HEK293T (cell line): ENCODE results near the gene SNTB2.

Experiments
- CTCF ChIA-PET: fragments of 350-600 bp; formaldehyde crosslinking; extraction: SDS; loops from one replicate; lab custom pipeline; 2021; ENCODE audit warnings: antibody characterized with exemption, inconsistent platforms; lab: Yijun Ruan, JAX
- POLR2A ChIA-PET: fragments of 350-600 bp; formaldehyde crosslinking; extraction: SDS; loops from one replicate; lab custom pipeline; 2020; ENCODE audit warnings: antibody characterized with exemption, inconsistent platforms; lab: Yijun Ruan, JAX
- DNase-seq: peaks from one replicate; pipeline ENCODE4 v3.0.0; 2012; ENCODE audit warnings: mixed read lengths; ENCODE audit errors: extremely low spot score
- ARNT ChIP-seq: fragments of 450-650 bp; IDR thresholded peaks from 2 replicates; pipeline ENCODE4 v1.6.1; 2017; ENCODE audit warnings: mild to moderate bottlenecking
- BHLHE40 ChIP-seq: fragments of 450-650 bp; IDR thresholded peaks from 2 replicates; pipeline ENCODE4 v1.6.1; 2016; ENCODE audit warnings: mild to moderate bottlenecking, moderate library complexity, borderline replicate concordance
- CTBP1 ChIP-seq: fragments of 450-650 bp; IDR thresholded peaks from 2 replicates; pipeline ENCODE4 v1.6.1; 2016; ENCODE audit warnings: borderline replicate concordance
- ELF4 ChIP-seq: fragments of 450-650 bp; IDR thresholded peaks from 2 replicates; pipeline ENCODE4 v1.6.1; 2017; ENCODE audit warnings: antibody characterized with exemption
- FOXA1 ChIP-seq: fragments of 450-650 bp; IDR thresholded peaks from 2 replicates; pipeline ENCODE4 v1.6.1; 2016; ENCODE audit warnings: mild to moderate bottlenecking
- FOXK2 ChIP-seq: fragments of 450-650 bp; IDR thresholded peaks from 2 replicates; pipeline ENCODE4 v1.6.1; 2016; ENCODE audit warnings: mild to moderate bottlenecking
- FOXM1 ChIP-seq: fragments of 450-650 bp; IDR thresholded peaks from 2 replicates; pipeline ENCODE4 v1.6.1; 2017; ENCODE audit warnings: mild to moderate bottlenecking, borderline replicate concordance
- HDGF ChIP-seq: fragments of 450-650 bp; IDR thresholded peaks from 2 replicates; pipeline ENCODE4 v1.6.1; 2017; ENCODE audit warnings: antibody characterized with exemption, borderline replicate concordance
- L3MBTL2 ChIP-seq: fragments of 450-650 bp; conservative IDR thresholded peaks from 2 replicates; pipeline ENCODE4 v1.6.1; 2016; ENCODE audit warnings: mild to moderate bottlenecking
- LEF1 ChIP-seq: fragments of 450-650 bp; IDR thresholded peaks from 2 replicates; pipeline ENCODE4 v1.6.1; 2017; ENCODE audit warnings: mild to moderate bottlenecking, borderline replicate concordance
- NFRKB ChIP-seq: fragments of 450-650 bp; IDR thresholded peaks from 2 replicates; pipeline ENCODE4 v1.6.1; 2016; ENCODE audit warnings: mild to moderate bottlenecking, moderate library complexity
- PKNOX1 ChIP-seq: fragments of 450-650 bp; IDR thresholded peaks from 2 replicates; pipeline ENCODE4 v1.6.1; 2016
- SP1 ChIP-seq: fragments of 450-650 bp; IDR thresholded peaks from 2 replicates; pipeline ENCODE4 v1.6.1; 2017
- SUZ12 ChIP-seq: fragments of 450-650 bp; IDR thresholded peaks from 2 replicates; pipeline ENCODE4 v1.6.1; 2016; ENCODE audit warnings: mild to moderate bottlenecking
- TARDBP ChIP-seq: fragments of 450-650 bp; IDR thresholded peaks from 2 replicates; pipeline ENCODE4 v1.6.1; 2016
- ZNF384 ChIP-seq: fragments of 450-650 bp; IDR thresholded peaks from 2 replicates; pipeline ENCODE4 v1.6.1; 2016

SNTB2 gene

GRCh38 chr16:69318911-69319289 is 131.9 kb downstream of the SNTB2 start:
- DNase-seq: no peak
- POLR2A ChIA-PET: no interaction called here
- CTCF ChIA-PET: no interaction called here
- TF ChIP-seq ZNF384 (no peak), FOXK2 (no peak), CTBP1 (no peak), LEF1 (no peak)

GRCh38 chr16:69319381-69319780 is 132.4 kb downstream of the SNTB2 start:
- POLR2A ChIA-PET: interaction anchor here (1.1 kb wide), 1 partner anchor 7 kb away, joined by 3 read pairs; no protein-coding TSS in a partner anchor
- TF ChIP-seq ZNF384 (no peak), FOXM1 (no peak), SUZ12 (no peak), CTBP1 (no peak), TARDBP (no peak), L3MBTL2 (no peak), HDGF (no peak), ELF4 (no peak), PKNOX1 (no peak), LEF1 (no peak), ARNT (no peak), BHLHE40 (no peak), FOXA1 (no peak)
- DNase-seq: no peak
- CTCF ChIA-PET: no interaction called here

- DNase-seq: no peak
- ChIA-PET CTCF (no interaction called here), POLR2A (interaction anchor here (1.1 kb wide), 1 partner anchor 8 kb away, joined by 3 read pairs; no protein-coding TSS in a partner anchor)
- TF ChIP-seq ZNF384 (no peak), ARNT (no peak), FOXA1 (no peak), BHLHE40 (no peak), SP1 (no peak), TARDBP (no peak), NFRKB (no peak), ELF4 (no peak), HDGF (no peak), FOXM1 (no peak), CTBP1 (no peak), PKNOX1 (no peak), LEF1 (no peak), L3MBTL2 (no peak), SUZ12 (no peak), FOXK2 (no peak)
These were observed 133.1 kb downstream of the SNTB2 start for GRCh38 chr16:69319826-69320739.

- DNase-seq: no peak
These were observed 133.7 kb downstream of the SNTB2 start for GRCh38 chr16:69320740-69321073.

GRCh38 chr16:69321080-69321479 is 134.1 kb downstream of the SNTB2 start:
- DNase-seq: no peak
- CTCF ChIA-PET: no interaction called here
- POLR2A ChIA-PET: no interaction called here
- TF ChIP-seq NFRKB (no peak), L3MBTL2 (no peak), HDGF (no peak), LEF1 (no peak), BHLHE40 (no peak), ARNT (no peak), SP1 (no peak), PKNOX1 (no peak)

More at GRCh38 chr16:69320740-69321073, 133.7 kb downstream of the SNTB2 start:
- ChIA-PET CTCF (no interaction called here), POLR2A (interaction anchor here (1.1 kb wide), 1 partner anchor 9 kb away, joined by 3 read pairs; no protein-coding TSS in a partner anchor)
- no peak for TF ChIP-seq BHLHE40
- no peak for TF ChIP-seq PKNOX1
- TF ChIP-seq SUZ12: no peak
- no peak for TF ChIP-seq TARDBP
- TF ChIP-seq ARNT: no peak
- no peak for TF ChIP-seq ZNF384
- TF ChIP-seq LEF1: no peak
- TF ChIP-seq SP1: no peak
- no peak for TF ChIP-seq NFRKB
- TF ChIP-seq FOXK2: no peak
- TF ChIP-seq HDGF: no peak
- no peak for TF ChIP-seq FOXA1
- TF ChIP-seq FOXM1: no peak
- TF ChIP-seq ELF4: no peak
- no peak for TF ChIP-seq CTBP1
- TF ChIP-seq L3MBTL2: no peak
